GM21717 (cell line): Measurements from ENCODE around the gene NFIB.

Experiments used
- ATAC-seq: cut with Tn5 transposase; IDR thresholded peaks from one replicate; pipeline ENCODE4 v1.9.1; 2021; ENCODE audit warnings: mild to moderate bottlenecking, moderate library complexity; ENCODE audit not compliant: unreplicated experiment

The NFIB gene

GRCh38 chr9:14056316-14056861 is 257.6 kb downstream of the NFIB start:
- no peak for ATAC-seq

GRCh38 chr9:14054096-14054495 is 259.8 kb downstream of the NFIB start:
- no peak for ATAC-seq

- ATAC-seq = no peak
Measured at GRCh38 chr9:14052359-14052758, 261.6 kb downstream of the NFIB start.

GRCh38 chr9:14051419-14051818 is 262.5 kb downstream of the NFIB start:
- no peak for ATAC-seq

- no peak for ATAC-seq
Measured at GRCh38 chr9:14043483-14043882, 270.5 kb downstream of the NFIB start.

- ATAC-seq = no peak
Measured at GRCh38 chr9:14037331-14037730, 276.6 kb downstream of the NFIB start.

GRCh38 chr9:14033067-14033466 is 280.9 kb downstream of the NFIB start:
- ATAC-seq = no peak
